Pancreas (tissue), 10 donors: ENCODE results near the gene CUX1. TPM values are rescaled to one million over a fixed set of nuclear protein-coding genes. Genes with fewer than 3 reads are reported as not detected.

ENCODE experiments used
- ATAC-seq, 4 donors: fragments of 200-7000 bp; cut with Tn5 transposase; one replicate each; pipeline versions ENCODE4 v1.8.0 to v1.9.1; 2020; ENCODE audit warnings: mild to moderate bottlenecking in 4 of 4, moderate library complexity in 4 of 4
- DNase-seq, 6 donors: peaks; one replicate each; pipeline ENCODE4 v3.0.0-alpha.2; 2020
- FAIRE-seq: peaks from 2 replicates; lab custom pipeline; 2012; peaks lifted over from hg19 to GRCh38; lab: Jason Lieb, UNC
- H3K27ac ChIP-seq, 4 donors: fragments of 200-600 bp; sonication (generic); 1 replicate in 3 of 4; 2 replicates in 1 of 4; pipeline versions ENCODE4 v1.5.0 to v1.8.0; 2020
- H3K27me3 ChIP-seq, 4 donors: fragments of 200-600 bp; one replicate each; pipeline ENCODE4 v1.8.0; 2021
- H3K36me3 ChIP-seq, 3 donors: fragments of 200-600 bp; sonication (generic) in 1 of 3; one replicate each; pipeline versions ENCODE4 v1.5.0 to v1.8.0; 2020 to 2021
- H3K4me1 ChIP-seq, 3 donors: fragments of 200-600 bp; one replicate each; pipeline ENCODE4 v1.8.0; 2021
- H3K4me3 ChIP-seq, 4 donors: fragments of 200-600 bp; sonication (generic) in 2 of 4; one replicate each; pipeline versions ENCODE4 v1.5.0 to v1.8.0; 2020 to 2021
- H3K9me3 ChIP-seq, 4 donors: fragments of 200-600 bp; one replicate each; pipeline ENCODE4 v1.8.0; 2021
- WGBS, 2 donors: extraction: QIAGEN DNeasy Blood & Tissue Kit; methylation state at CpG; one replicate each; pipeline ENCODE4 v1.1.7; 2013; 5-methylcytosine and 5-hydroxymethylcytosine counted together
- intact Hi-C, 3 donors: fragments of 100-400 bp; cut with DNase I; formaldehyde crosslinking; loops; one replicate each; pipeline versions ENCODE4 v1.11.1 to v1.14.2; 2022
- polyA plus RNA-seq, 2 donors: library from polyadenylated mRNA; stranded (reverse); fragments of 200-250 nt; gene quantifications; one replicate each; pipeline ENCODE4 v1.2.3, GENCODE V29; 2013
- total RNA-seq, 6 donors: library from RNA; stranded (reverse); fragmentation: NEBNext Ultra II Directional in 4 of 6; extraction: Animal tissue kit (Norgen Biotek cat#: 25700) in 4 of 6; gene quantifications; one replicate each; pipeline versions ENCODE4 v1.2.1 to v1.2.4, GENCODE V29; 2021 to 2023
- TF ChIP-seq, protein P1 (sequence below), 4 donors: fragments of 200-600 bp; sonication (generic) in 3 of 4; IDR thresholded peaks; one replicate each; pipeline versions ENCODE4 v1.5.0 to v1.8.0; 2021; ENCODE audit warnings: antibody characterized with exemption in 4 of 4
- donor health status: healthy with polysubstance abuse.
- donor health status: DM: no; HTN: no; CAD: no; lungs with moderate emphysema.
- donor health status: DM: no; HTN: no; CAD: no.
- donor health status: control.
- donor health status: control.
- donor health status: Bipolar disorder and iron deficiency.
- donor health status: DM: yes; HTN: yes; CAD: no.
- donor health status: DM: no; HTN: no; CAD: no.
- donor health status: DM: no; HTN: no; CAD: no.
- donor health status: DM: yes; HTN: yes; CAD: no.

Gene CUX1
- total and polyA plus RNA-seq, 8 donors, result 18.9 to 61.2 (median 45.1) TPM

DNA sequence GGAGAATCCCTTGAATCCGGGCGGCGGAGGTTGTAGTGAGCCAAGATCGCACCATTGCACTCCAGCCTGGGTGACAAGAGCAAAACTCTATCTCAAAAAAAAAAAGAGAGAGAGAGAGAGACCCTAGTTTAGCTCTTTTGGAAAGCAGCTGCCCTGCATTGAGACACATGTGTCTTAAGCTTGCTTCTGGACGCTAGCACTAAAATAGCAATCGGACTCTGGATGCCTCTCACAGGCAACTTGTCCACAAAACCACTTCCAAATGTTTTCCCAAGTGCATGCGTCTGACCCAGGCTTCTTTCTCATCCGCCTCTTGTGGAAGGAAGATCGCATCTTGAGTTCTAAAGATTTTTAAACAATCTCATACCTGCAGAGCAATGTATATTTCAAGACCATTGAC, 182.7 kb downstream of the CUX1 start:
- Histone ChIP-seq H3K4me3 (no peak overlapping the region), H3K27ac (no peak overlapping the region), H3K36me3 (no peaks in the 10 kb centered on the region), H3K27me3 (no peaks in the 10 kb centered on the region), H3K9me3 (no peaks in the 10 kb centered on the region), H3K4me1 (no peaks in the 10 kb centered on the region)
- 86 to 90% methylated on average over 9 of the region's 9 CpGs for WGBS, 2 donors
- intact Hi-C loops, result no loop called here
- TF ChIP-seq, protein P1, sequence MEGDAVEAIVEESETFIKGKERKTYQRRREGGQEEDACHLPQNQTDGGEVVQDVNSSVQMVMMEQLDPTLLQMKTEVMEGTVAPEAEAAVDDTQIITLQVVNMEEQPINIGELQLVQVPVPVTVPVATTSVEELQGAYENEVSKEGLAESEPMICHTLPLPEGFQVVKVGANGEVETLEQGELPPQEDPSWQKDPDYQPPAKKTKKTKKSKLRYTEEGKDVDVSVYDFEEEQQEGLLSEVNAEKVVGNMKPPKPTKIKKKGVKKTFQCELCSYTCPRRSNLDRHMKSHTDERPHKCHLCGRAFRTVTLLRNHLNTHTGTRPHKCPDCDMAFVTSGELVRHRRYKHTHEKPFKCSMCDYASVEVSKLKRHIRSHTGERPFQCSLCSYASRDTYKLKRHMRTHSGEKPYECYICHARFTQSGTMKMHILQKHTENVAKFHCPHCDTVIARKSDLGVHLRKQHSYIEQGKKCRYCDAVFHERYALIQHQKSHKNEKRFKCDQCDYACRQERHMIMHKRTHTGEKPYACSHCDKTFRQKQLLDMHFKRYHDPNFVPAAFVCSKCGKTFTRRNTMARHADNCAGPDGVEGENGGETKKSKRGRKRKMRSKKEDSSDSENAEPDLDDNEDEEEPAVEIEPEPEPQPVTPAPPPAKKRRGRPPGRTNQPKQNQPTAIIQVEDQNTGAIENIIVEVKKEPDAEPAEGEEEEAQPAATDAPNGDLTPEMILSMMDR (IDR thresholded peaks at IDR 0.05), result no peak
- no peak for FAIRE-seq
- no peak for ATAC-seq
- no peak for DNase-seq

DNA sequence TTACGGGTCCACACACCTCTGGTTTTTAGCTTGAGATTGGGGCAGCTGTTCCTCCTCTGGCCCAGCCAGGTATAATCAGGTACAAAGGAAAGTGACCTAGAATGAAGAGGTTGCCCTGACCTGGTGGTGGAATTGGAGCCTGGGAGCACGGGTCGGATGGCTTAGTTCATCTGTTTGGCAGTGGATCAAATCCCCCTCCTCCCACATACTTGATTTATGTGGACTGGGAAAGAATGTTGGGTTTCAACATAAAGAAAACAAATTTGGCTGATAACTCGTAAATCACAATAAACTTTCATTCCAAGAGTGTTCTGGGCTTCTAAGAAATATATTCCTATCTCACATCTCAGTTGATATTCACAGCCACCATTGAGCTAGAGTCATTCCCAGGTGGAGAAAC, 186.8 kb downstream of the CUX1 start:
- H3K36me3 ChIP-seq, result no peaks in the 10 kb centered on the region
- FAIRE-seq, result no peak
- no peak for ATAC-seq
- 55 to 61% methylated on average over 4 of the region's 4 CpGs for WGBS, 2 donors
- DNase-seq, result no peak
- no peak overlapping the region for H3K4me3 ChIP-seq
- no peaks in the 10 kb centered on the region for H3K27me3 ChIP-seq
- intact Hi-C loops, result no loop called here
- TF ChIP-seq, protein P1 (IDR thresholded peaks at IDR 0.05), result no peak
- no peaks in the 10 kb centered on the region for H3K4me1 ChIP-seq
- H3K27ac ChIP-seq, result no peak overlapping the region
- H3K9me3 ChIP-seq, result no peaks in the 10 kb centered on the region

DNA sequence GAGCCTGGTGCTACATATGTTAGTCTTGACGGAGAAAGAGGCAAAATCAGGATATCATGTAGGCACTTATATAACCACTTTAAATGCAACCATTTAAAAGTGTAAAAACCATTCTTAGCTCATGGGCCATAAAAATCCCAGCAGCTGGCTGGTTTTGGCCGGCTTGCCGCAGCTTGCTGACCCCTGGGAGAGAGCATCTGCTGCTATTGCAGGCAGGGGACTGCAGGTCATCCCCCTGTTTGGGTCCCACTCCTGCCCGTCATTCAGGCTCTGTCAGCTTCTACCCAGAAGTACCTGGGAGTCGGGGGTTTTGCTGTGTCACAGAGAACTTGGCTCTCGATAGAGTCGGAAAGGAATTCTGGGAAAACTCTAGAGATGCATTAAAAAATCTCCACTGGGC, 187.4 kb downstream of the CUX1 start:
- FAIRE-seq, result no peak
- H3K36me3 ChIP-seq, result no peaks in the 10 kb centered on the region
- TF ChIP-seq, protein P1 (IDR thresholded peaks at IDR 0.05), result no peak
- intact Hi-C loops, result no loop called here
- no peak for ATAC-seq
- no peaks in the 10 kb centered on the region for H3K4me1 ChIP-seq
- H3K27ac ChIP-seq, result no peak overlapping the region
- 93 to 94% methylated on average over 7 of the region's 7 CpGs for WGBS, 2 donors
- no peak overlapping the region for H3K4me3 ChIP-seq
- DNase-seq, result no peak
- H3K9me3 ChIP-seq, result no peaks in the 10 kb centered on the region
- no peaks in the 10 kb centered on the region for H3K27me3 ChIP-seq

DNA sequence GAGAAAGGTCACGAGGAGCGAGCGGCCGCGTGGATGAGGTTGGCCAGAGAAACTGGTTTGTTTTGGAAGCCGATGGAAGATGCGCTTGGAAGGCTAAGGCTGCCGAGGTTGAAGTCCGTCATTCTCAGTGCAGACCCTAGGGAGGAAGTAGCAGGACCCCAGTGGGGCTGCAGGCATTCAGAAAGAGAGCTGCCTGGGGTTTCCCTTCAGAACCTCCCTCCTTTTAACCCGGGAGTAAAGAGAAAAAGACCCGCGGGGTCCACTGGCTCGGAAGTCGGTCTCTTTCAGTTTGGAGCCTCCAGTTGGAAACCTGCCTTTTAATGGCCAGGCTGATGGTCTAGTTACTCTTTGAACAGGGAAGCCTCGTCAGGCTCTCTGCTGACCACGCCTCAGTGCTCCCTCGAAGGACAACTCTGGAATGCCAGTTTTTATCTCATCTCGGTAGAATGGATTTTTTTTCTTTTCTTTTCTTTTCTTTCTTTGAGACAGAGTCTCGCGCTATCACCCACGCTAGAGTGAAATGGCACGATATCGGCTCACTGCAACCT, 188.6 kb downstream of the CUX1 start:
- Histone ChIP-seq H3K4me1 (no peaks in the 10 kb centered on the region), H3K27ac (no peak overlapping the region), H3K36me3 (no peaks in the 10 kb centered on the region), H3K9me3 (no peaks in the 10 kb centered on the region), H3K27me3 (no peaks in the 10 kb centered on the region), H3K4me3 (no peak overlapping the region)
- no peak for ATAC-seq
- no peak for DNase-seq
- no peak for FAIRE-seq
- TF ChIP-seq, protein P1 (IDR thresholded peaks at IDR 0.05), result no peak
- WGBS, 2 donors, result 96% methylated on average over 23 of the region's 23 CpGs
- intact Hi-C loops, result no loop called here

DNA sequence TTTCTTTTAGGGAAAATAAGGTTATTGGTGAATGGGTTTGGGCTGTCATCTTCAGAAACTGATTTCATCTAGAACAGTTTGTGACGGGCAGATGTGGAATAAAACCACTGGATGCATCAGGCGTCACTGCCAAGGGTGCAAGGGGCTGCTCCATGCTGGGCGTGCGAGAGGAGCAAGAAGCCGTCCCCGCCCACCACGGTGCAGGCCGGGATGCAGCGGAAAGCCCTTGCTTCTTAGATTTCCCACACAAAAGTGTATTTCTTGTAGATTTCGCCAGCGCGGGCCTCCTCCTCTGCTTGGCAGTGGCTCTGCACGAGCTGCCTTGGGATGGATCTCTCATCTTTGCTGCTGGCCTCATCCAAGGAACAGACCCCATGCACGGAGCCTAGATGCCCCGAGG, 189.3 kb downstream of the CUX1 start:
- 97 to 98% methylated on average over 15 of the region's 15 CpGs for WGBS, 2 donors
- FAIRE-seq, result no peak
- DNase-seq, result no peak

More for the DNA sequence above, 189.3 kb downstream of the CUX1 start:
- no peaks in the 10 kb centered on the region for H3K9me3 ChIP-seq
- no peaks in the 10 kb centered on the region for H3K36me3 ChIP-seq
- H3K27me3 ChIP-seq, result no peaks in the 10 kb centered on the region
- intact Hi-C loops, result no loop called here
- no peak for ATAC-seq
- H3K27ac ChIP-seq, result no peak overlapping the region
- TF ChIP-seq, protein P1 (IDR thresholded peaks at IDR 0.05), result no peak
- H3K4me1 ChIP-seq, result no peaks in the 10 kb centered on the region
- no peak overlapping the region for H3K4me3 ChIP-seq
